ENCODE measurements around the gene ZNF274.
"Not testable (repeated sequence)": the region's sequence is repeated elsewhere in the genome, so short reads cannot be mapped to it uniquely, and the experiment has no call there.

Gene ZNF274

DNA sequence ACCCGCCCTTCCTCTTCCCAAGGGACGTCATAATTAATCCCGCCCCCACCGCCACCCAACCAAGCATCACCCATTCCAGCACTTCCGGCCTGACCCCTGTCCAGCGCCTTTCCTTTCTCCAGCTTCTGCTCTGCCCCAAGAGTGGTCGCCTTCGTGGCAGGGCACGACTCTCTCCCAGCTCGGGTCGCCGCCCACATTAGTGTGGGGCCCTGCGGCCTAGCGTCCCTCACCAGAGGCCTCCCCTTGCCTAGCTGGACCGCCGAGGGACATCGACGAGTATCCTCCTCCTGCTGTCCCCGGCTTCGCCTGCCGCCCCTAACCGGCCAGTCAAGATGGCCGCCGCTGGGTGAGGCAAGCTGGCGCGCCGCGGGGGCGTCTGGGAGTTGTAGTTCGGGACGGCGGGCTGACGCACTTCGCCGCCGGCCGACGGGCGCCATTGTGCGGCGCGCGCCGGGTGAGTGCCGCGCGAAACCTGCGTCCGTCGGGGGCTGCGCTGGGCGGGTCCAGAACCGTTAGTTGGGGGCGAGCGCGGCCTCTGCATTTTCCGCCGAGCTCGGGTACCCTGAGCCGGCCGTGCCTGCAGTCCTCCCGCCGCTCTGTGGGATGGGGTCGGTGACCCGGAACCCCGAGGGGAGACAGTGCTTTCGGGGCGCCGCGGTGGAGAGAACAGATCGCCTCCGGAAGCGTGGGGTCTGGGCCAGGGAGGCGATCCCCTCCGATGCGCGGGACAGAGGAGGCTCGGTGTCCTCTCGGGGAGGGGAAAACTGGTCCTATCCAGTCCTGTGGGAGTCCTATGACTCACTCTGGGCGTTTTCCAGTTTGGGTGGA lies at the start of gene ZNF274:
Gene ZNF274, plus strand, starts transcription at position 73 of the 828 bp plus-strand sequence. CDS start 905 bp downstream, outside the sequence.
- DNase-seq: peak; percentile 91

DNA sequence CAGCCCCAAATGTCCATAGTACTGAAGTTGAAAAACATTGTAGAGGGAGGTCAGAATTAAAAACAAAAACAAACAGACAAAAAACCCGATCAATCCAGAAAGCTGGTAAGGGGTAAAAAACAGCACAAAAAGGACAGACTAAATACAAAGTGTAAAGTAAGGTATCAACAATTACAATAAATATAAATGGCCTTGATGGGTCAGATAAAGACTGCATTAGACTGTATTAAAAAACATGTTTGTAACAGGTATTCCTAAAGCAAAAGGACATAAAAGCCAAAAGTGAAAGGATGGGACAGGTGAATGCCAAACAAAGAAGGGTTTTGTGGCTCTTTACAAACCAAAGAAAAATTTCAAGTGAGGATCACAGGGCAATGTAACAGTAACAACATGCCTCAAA lies 48.6 kb upstream of the ZNF274 start:
- no peak for DNase-seq

DNA sequence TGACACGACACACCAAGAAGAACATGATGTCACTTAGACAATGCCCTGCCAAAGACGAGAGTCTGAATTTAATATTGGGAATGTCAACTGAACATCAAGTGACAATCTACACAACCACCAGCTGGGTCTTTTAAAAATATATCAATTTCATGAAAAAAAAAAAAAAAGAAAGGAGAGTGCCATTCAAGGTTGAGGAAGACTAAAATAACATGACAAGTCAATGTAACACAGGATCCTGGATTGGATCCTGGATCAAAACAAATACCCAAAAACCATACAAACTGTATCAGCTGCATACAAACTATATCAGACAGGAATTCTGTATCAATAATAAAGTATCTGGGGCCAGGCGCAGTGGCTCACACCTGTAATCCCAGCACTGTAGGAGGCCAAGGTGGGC lies 37.0 kb upstream of the ZNF274 start:
- DNase-seq: no peak

DNA sequence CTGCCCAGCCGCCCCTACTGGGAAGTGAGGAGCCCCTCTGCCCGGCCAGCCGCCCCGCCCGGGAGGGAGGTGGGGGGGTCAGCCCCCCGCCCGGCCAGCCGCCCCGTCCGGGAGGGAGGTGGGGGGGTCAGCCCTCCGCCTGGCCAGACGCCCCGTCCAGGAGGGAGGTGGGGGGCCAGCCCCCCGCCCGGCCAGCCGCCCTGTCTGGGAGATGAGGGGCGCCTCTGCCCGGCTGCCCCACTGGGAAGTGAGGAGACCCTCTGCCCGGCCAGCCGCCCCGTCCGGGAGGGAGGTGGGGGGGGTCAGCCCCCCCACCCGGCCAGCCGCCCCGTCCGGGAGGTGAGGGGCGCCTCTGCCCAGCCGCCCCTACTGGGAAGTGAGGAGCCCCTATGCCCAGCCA lies 35.4 kb upstream of the ZNF274 start:
- not testable (repeated sequence) for DNase-seq

GRCh38 chr19:58150328-58150921 lies 32.4 kb upstream of the ZNF274 start, which contains the start of gene ZNF329:
Gene ZNF329 (minus strand): TSS chr19:58150789. CDS start chr19:58129503, 21,286 bp downstream.
- peak; percentile 11 for DNase-seq

- DNase-seq: no peak
Measured at GRCh38 chr19:58153386-58153785, 29.5 kb upstream of the ZNF274 start.

- no peak for DNase-seq
Measured at GRCh38 chr19:58154287-58154678, 28.6 kb upstream of the ZNF274 start.

DNA sequence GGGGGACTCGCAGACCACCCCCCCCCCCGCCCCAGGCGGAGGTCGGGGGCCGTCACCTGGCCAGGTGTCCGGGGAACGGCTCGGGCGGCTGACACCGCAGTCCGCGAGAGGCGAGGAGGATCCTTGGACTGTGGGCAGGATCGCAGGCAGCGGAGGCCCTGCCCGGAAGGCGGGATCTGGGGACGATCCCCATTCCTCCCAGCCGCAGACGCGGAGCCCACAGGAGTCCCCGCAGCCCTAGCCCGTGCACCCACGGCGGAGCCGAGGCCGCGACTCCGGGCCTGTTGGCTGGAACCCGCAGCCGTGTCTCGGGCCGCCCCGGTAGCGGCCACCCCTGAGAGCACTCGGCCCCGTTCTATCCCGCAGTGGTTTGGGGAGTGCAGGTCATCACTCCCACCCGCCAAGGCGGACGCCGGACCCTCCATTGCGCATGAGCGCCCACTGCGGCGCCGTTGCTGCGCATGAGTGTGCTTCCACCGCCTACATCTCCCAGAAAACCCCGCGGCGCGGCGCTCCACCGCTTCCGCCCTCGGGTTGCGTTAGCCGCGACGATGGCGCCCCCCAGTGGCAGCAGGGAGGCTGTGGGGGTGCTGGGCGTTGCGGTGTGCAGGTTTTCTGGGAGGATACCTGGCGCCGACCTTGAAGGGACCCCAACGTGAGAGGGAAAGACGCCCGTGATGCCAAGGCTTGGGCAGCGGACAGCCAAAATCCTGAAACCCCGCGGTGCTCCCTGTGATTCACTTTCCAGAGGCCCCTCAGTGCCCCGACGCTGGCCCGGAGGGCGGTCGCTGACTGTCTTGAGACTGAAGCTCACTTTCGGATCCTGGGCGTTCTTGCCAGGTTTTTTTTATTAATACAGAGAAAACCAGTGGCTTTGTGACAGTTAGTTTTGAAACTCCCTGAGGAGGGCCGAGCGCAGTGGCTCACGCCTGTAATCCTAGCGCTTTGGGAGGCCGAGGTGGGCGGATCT lies 27.9 kb upstream of the ZNF274 start:
- DNase-seq: peak; percentile 75

DNA sequence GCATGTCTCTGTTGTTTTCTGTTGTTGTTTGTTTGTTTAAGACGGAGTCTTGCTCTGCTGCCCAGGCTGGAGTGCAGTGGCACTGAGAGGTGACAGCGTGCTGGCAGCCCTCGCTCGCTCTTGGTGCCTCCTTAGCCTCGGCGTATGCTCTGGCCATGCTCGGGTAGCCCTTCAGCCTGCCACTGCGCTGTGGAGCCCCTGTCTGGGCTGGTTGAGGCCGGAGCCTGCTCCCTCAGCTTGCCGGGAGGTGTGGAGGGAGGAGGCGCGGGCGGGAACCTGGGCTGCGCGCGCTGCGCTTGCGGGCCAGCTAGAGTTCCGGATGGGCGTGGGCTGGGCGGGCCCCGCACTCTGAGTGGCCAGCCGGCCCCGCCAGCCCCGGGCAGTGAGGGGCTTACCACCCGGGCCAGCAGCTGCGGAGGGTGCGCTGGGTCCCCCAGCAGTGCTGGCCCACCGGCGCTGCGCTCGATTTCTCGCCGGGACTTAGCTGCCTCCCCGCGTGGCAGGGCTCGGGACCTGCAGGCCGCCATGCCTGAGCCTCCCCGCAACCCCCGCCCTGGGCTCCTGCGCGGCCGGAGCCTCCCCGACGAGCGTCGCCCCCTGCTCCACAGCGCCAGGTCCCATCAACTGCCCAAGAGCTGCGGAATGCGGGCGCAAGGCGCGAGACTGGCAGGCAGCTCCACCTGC lies 25.7 kb upstream of the ZNF274 start:
- no peak for DNase-seq

- DNase-seq: no peak
Measured at GRCh38 chr19:58166268-58166667, 16.6 kb upstream of the ZNF274 start.

DNA sequence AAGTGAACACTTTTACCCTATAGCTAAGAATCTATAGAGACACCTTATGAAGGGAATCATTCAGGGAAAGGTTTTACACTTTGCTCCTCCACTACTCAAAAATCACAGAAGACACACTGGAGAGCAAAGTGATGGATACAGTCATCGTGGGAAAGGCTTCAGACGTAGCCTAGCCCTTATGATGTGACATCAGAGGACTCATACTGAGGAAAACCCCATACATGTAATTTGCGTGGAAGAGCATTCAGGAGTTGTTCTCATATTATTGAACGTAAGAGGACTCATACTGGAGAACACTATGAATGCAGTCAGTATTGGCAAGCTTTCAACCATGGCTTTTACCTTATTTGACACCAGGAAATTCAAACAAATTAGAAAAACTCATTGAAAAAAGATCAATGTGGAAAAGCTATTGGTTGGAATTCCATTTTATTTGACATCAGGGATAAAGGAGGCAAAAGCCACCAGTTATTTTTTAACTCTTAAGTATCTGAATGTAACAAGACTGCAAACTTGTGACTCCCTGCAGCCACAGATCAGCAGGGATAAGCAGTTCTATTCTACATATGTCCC lies 16.1 kb upstream of the ZNF274 start:
- no peak for DNase-seq

- no peak for DNase-seq
Measured at GRCh38 chr19:58170860-58171259, 12.0 kb upstream of the ZNF274 start.

GRCh38 chr19:58181902-58182576 lies 822 bp upstream of the ZNF274 start:
- no peak for DNase-seq

GRCh38 chr19:58182577-58182988 lies 278 bp upstream of the ZNF274 start:
- no peak for DNase-seq

DNA sequence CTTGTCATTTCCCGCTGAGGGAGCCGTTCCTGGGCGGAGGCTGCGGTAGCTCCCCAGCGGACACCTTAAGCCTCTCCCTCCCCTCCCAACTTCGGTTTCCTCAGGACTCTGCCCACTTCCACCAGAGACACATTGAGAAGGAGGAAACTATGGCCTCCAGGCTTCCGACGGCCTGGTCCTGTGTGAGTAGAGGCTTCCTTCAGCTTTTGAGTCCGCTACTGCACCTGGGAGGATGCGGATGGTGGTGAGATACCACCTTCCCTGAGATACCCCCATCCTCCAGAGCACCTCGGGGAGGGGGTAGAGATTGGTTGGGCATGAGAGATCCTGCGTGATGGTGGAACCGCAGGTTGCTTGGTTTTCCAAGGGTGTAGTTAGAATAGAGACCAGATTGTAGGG lies 955 bp downstream of the ZNF274 start:
- peak; percentile 20 for DNase-seq

DNA sequence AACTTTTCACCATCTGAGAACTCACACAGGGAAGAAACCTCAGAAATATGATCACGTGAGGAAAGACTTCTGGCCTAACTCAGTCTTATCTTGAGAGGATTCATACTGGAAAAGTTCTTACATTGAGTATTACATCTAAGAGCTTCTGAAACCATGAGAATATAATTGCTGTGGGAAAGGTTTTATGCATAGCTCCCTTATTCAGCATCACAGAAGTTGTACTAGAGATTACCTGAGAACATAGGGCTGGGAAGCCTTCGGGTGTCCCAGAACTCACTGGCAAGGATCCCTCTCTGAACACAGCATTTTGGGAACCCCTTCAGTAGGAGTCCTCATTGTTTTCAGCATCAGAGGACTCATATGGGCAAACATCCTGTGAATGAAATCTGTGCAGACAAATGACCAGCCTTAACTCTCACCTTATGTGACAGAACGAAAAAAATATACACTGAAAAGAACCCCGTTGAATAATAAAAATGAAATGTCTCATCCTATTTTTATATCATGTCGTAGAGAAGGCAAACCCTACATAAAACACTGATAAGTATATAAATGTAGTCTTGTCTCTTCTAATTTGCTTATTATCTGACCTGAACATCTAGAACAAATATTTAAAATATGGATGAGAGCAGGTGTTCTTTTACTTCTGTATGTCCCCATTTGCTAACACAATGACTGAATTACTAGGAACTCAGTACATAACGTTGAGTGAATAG lies 14.2 kb downstream of the ZNF274 start:
- no peak for DNase-seq

DNA sequence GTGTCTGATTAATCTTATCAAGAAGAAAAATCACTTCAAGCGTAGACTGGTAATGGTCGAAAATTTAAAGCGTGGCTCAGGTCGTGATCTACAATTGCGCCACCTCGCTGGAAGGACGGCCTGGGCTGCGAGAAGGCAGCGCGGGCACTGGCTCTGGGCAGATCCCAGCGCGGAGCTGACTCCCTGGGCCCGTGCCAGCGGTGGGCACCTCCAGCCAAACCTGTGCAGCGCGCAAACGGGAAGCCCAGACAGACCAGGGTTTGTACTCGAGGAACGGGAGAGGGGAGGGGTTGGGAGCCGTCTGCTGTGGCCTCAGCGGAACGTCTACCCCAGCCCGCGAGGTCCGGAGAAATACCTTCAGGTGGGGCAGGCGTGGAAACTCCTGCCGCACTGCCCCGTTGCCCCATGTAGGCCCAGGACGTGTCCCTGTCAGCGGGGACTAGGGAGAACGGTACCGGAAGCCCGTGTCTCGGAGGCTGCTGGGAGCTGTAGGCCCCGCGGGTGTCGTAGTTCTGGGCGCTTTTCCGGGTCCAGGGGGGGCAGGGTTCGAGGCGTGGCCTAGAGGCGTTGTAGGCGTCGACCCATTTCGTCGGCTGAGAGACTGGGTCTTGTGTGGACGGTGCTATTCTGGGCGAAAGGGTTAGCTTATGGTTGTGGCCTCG lies 21.1 kb downstream of the ZNF274 start:
- no peak for DNase-seq

DNA sequence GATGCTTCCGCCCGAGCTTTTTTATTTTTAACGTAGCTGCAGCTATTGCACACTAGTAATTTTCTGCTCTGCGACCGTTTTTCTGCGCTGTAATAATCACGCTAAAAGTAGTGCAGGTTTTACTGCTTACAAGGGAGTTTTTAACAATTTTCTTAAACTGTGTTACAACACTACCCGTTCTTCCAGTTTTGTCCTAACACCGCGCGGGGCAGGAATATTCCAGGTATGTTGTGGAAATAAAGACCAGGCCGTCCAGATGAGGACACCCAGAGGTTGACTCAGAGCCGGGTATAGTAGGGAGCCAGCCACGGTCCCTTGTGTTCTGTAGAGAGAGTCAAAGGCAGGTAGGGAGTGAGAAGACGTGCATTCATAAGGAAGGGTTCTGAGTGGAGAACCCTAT lies 21.7 kb downstream of the ZNF274 start:
- no peak for DNase-seq

DNA sequence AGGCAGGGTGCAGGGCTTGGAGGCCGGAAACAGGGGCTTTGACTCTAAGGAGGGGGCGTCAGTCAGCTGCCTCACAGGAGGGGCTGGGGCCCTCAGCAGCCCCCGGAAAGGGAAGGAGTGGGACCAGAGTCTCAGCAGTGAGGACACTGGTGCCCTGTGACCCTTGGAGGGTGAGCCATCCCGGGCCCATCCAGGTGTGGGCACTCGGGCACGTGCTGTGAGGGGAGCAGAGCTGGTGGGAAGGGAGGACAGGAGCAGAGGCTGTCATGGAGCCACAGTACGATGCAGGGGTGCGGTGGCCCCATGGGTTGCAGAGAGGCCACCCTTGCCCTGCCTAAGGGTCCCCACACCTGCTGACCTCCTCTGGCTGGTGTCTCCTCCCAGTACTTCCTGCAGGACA lies 26.7 kb downstream of the ZNF274 start:
- DNase-seq: no peak

- no peak for DNase-seq
Measured at GRCh38 chr19:58212336-58213074, 29.6 kb downstream of the ZNF274 start.

Measured in NCI-H510A (cell line).